Uterus (tissue), 4 donors: ENCODE data around the gene OTUB1. TPM values are rescaled to one million over a fixed set of nuclear protein-coding genes. Genes with fewer than 3 reads are reported as not detected.

ENCODE experiments used
- DNase-seq, 2 donors: peaks; one replicate each; pipeline ENCODE4 v3.0.0-alpha.2; 2019 to 2020
- H3K27ac ChIP-seq, 2 donors: fragments of 200-600 bp; sonication (generic); 1 replicate in 1 of 2; 2 replicates in 1 of 2; pipeline ENCODE4 v1.5.1; 2016 to 2018
- H3K27me3 ChIP-seq, 2 donors: fragments of 200-600 bp; sonication (generic); one replicate each; pipeline ENCODE4 v1.5.1; 2018 to 2019; ENCODE audit warnings: control low read depth in 1 of 2
- H3K36me3 ChIP-seq, 2 donors: fragments of 200-600 bp; sonication (generic); one replicate each; pipeline ENCODE4 v1.5.1; 2019; ENCODE audit warnings: control low read depth in 1 of 2
- H3K4me1 ChIP-seq, 2 donors: fragments of 200-600 bp; sonication (generic); one replicate each; pipeline ENCODE4 v1.5.1; 2018 to 2019; ENCODE audit warnings: control low read depth in 1 of 2
- H3K4me3 ChIP-seq, 2 donors: fragments of 200-600 bp; sonication (generic); 1 replicate in 1 of 2; 2 replicates in 1 of 2; pipeline ENCODE4 v1.5.1; 2018 to 2019; ENCODE audit warnings: mild to moderate bottlenecking in 1 of 2
- H3K9me3 ChIP-seq, 2 donors: fragments of 200-600 bp; sonication (generic); one replicate each; pipeline ENCODE4 v1.5.1; 2019; ENCODE audit warnings: control low read depth in 1 of 2
- CTCF ChIP-seq, 4 experiments: fragments of 200-600 bp in 2 of 4; fragments of 450-650 bp in 2 of 4; sonication (generic) in 2 of 4; IDR thresholded peaks; one replicate each; pipeline ENCODE4 v1.5.1; 2016 to 2019; ENCODE audit warnings: antibody characterized with exemption in 4 of 4, mild to moderate bottlenecking in 2 of 4, moderate library complexity in 1 of 4
- POLR2A ChIP-seq, 2 donors: fragments of 450-650 bp; IDR thresholded peaks; one replicate each; pipeline ENCODE4 v1.6.1; 2016; ENCODE audit warnings: antibody characterized with exemption in 2 of 2, mild to moderate bottlenecking in 1 of 2, moderate library complexity in 1 of 2
- intact Hi-C: fragments of 100-400 bp; cut with DNase I; formaldehyde crosslinking; loops from one replicate; pipeline ENCODE4 v1.15.1; 2023; ENCODE audit warnings: low total_unique reads
- total RNA-seq, 4 donors: library from RNA; depleted of rRNA in 3 of 4; stranded (reverse); fragments of >200 nt in 3 of 4; gene quantifications; one replicate each; pipeline versions ENCODE4 v1.1.0 to v1.2.4, GENCODE V29; 2014 to 2023
- donor health status: DM: yes; HTN: yes; CAD: no.

The OTUB1 gene
- total RNA-seq, 4 donors from 2014 or later: 29.5 to 54.6 (median 45.8) TPM

- no peak for TF ChIP-seq POLR2A (IDR thresholded peaks at IDR 0.05)
- TF ChIP-seq CTCF (IDR thresholded peaks at IDR 0.05): no peak
- Histone ChIP-seq H3K4me3 (no peak overlapping the region), H3K9me3 (no peaks in the 10 kb centered on the region), H3K27me3 (no peaks in the 10 kb centered on the region), H3K4me1 (no peaks in the 10 kb centered on the region), H3K36me3 (no peaks in the 10 kb centered on the region), H3K27ac (no peak overlapping the region)
- no peak for DNase-seq
- intact Hi-C loops: no loop called here
Observed at GRCh38 chr11:64023712-64024710, 37.8 kb downstream of the OTUB1 start.

GRCh38 chr11:64025205-64025604, 39.0 kb downstream of the OTUB1 start:
- no peak for DNase-seq
- TF ChIP-seq CTCF (IDR thresholded peaks at IDR 0.05) (no peak), POLR2A (IDR thresholded peaks at IDR 0.05) (no peak)
- no peaks in the 10 kb centered on the region for H3K4me1 ChIP-seq
- no peaks in the 10 kb centered on the region for H3K9me3 ChIP-seq
- H3K27me3 ChIP-seq: no peaks in the 10 kb centered on the region
- no peaks in the 10 kb centered on the region for H3K36me3 ChIP-seq
- intact Hi-C loops: no loop called here
- H3K4me3 ChIP-seq: no peak overlapping the region
- H3K27ac ChIP-seq: no peak overlapping the region

GRCh38 chr11:64026575-64027205, 40.5 kb downstream of the OTUB1 start:
- H3K27me3 ChIP-seq: no peaks in the 10 kb centered on the region
- DNase-seq: no peak
- no peaks in the 10 kb centered on the region for H3K4me1 ChIP-seq
- H3K9me3 ChIP-seq: no peaks in the 10 kb centered on the region
- intact Hi-C loops: no loop called here
- H3K36me3 ChIP-seq: no peaks in the 10 kb centered on the region
- no peak overlapping the region for H3K27ac ChIP-seq
- H3K4me3 ChIP-seq: no peak overlapping the region
- no peak for TF ChIP-seq CTCF (IDR thresholded peaks at IDR 0.05)
- TF ChIP-seq POLR2A (IDR thresholded peaks at IDR 0.05): no peak

GRCh38 chr11:64027651-64028397, 41.6 kb downstream of the OTUB1 start:
- Histone ChIP-seq H3K27ac (no peak overlapping the region), H3K4me3 (no peak overlapping the region), H3K36me3 (no peaks in the 10 kb centered on the region), H3K9me3 (no peaks in the 10 kb centered on the region), H3K27me3 (no peaks in the 10 kb centered on the region), H3K4me1 (no peaks in the 10 kb centered on the region)
- DNase-seq: no peak
- TF ChIP-seq POLR2A (IDR thresholded peaks at IDR 0.05) (no peak), CTCF (IDR thresholded peaks at IDR 0.05) (no peak)
- intact Hi-C loops: no loop called here
